Activated naive CD4-positive, alpha-beta T cell treated with anti-CD3 and anti-CD28 coated beads, Interleukin-2, amount 50 U/mL, for 24 hours (primary cell): Measurements from ENCODE around the gene AMOTL2.

ENCODE experiments used
- H3K27ac Mint-ChIP-seq: one replicate; pipeline ENCODE4 v1.8.0; 2021; ENCODE audit warnings: mild to moderate bottlenecking, mixed read lengths
- H3K27me3 Mint-ChIP-seq: one replicate; pipeline ENCODE4 v1.8.0; 2021; ENCODE audit warnings: mixed read lengths
- H3K36me3 Mint-ChIP-seq: one replicate; pipeline ENCODE4 v1.8.0; 2021; ENCODE audit warnings: mixed read lengths
- H3K4me1 Mint-ChIP-seq: one replicate; pipeline ENCODE4 v1.8.0; 2021; ENCODE audit warnings: mixed read lengths
- H3K4me3 Mint-ChIP-seq: one replicate; pipeline ENCODE4 v1.8.0; 2021; ENCODE audit warnings: mild to moderate bottlenecking, mixed read lengths
- H3K9me3 Mint-ChIP-seq: one replicate; pipeline ENCODE4 v1.8.0; 2021; ENCODE audit warnings: mixed read lengths

The AMOTL2 gene

GRCh38 chr3:134354612-134355251 is 19.5 kb downstream of the AMOTL2 start:
- no peak overlapping the region for H3K27ac Mint-ChIP-seq
- no peaks in the 10 kb centered on the region for H3K9me3 Mint-ChIP-seq
- no peaks in the 10 kb centered on the region for H3K4me1 Mint-ChIP-seq
- H3K27me3 Mint-ChIP-seq, result no peaks in the 10 kb centered on the region
- no peaks in the 10 kb centered on the region for H3K36me3 Mint-ChIP-seq
- H3K4me3 Mint-ChIP-seq, result no peak overlapping the region

- Mint-ChIP-seq H3K27ac (no peak overlapping the region), H3K9me3 (no peaks in the 10 kb centered on the region), H3K4me1 (no peaks in the 10 kb centered on the region), H3K36me3 (no peaks in the 10 kb centered on the region), H3K27me3 (no peaks in the 10 kb centered on the region), H3K4me3 (no peak overlapping the region)
Measured at GRCh38 chr3:134353831-134354611, 20.2 kb downstream of the AMOTL2 start.

GRCh38 chr3:134353171-134353825 is 20.9 kb downstream of the AMOTL2 start:
- no peak overlapping the region for H3K27ac Mint-ChIP-seq
- H3K36me3 Mint-ChIP-seq, result no peaks in the 10 kb centered on the region
- H3K9me3 Mint-ChIP-seq, result no peaks in the 10 kb centered on the region
- H3K4me3 Mint-ChIP-seq, result no peak overlapping the region
- H3K4me1 Mint-ChIP-seq, result no peaks in the 10 kb centered on the region
- H3K27me3 Mint-ChIP-seq, result no peaks in the 10 kb centered on the region

GRCh38 chr3:134352031-134352671 is 22.1 kb downstream of the AMOTL2 start:
- Mint-ChIP-seq H3K27me3 (no peaks in the 10 kb centered on the region), H3K4me3 (no peak overlapping the region), H3K9me3 (no peaks in the 10 kb centered on the region), H3K4me1 (no peaks in the 10 kb centered on the region), H3K36me3 (no peaks in the 10 kb centered on the region), H3K27ac (no peak overlapping the region)

- Mint-ChIP-seq H3K27ac (no peak overlapping the region), H3K27me3 (no peaks in the 10 kb centered on the region), H3K4me3 (no peak overlapping the region), H3K9me3 (no peaks in the 10 kb centered on the region), H3K36me3 (no peaks in the 10 kb centered on the region), H3K4me1 (no peaks in the 10 kb centered on the region)
Measured at GRCh38 chr3:134351427-134351826, 22.8 kb downstream of the AMOTL2 start.

- H3K36me3 Mint-ChIP-seq, result no peaks in the 10 kb centered on the region
- no peak overlapping the region for H3K4me3 Mint-ChIP-seq
- no peaks in the 10 kb centered on the region for H3K27me3 Mint-ChIP-seq
- H3K27ac Mint-ChIP-seq, result no peak overlapping the region
- H3K9me3 Mint-ChIP-seq, result no peaks in the 10 kb centered on the region
- no peaks in the 10 kb centered on the region for H3K4me1 Mint-ChIP-seq
Measured at GRCh38 chr3:134350861-134351311, 23.4 kb downstream of the AMOTL2 start.

GRCh38 chr3:134350266-134350665 is 24.0 kb downstream of the AMOTL2 start:
- Mint-ChIP-seq H3K4me3 (no peak overlapping the region), H3K9me3 (no peaks in the 10 kb centered on the region), H3K36me3 (no peaks in the 10 kb centered on the region), H3K27me3 (no peaks in the 10 kb centered on the region), H3K27ac (no peak overlapping the region), H3K4me1 (no peaks in the 10 kb centered on the region)

GRCh38 chr3:134348524-134348923 is 25.7 kb downstream of the AMOTL2 start:
- Mint-ChIP-seq H3K4me1 (no peaks in the 10 kb centered on the region), H3K27me3 (no peaks in the 10 kb centered on the region), H3K36me3 (no peaks in the 10 kb centered on the region), H3K27ac (no peak overlapping the region), H3K9me3 (no peaks in the 10 kb centered on the region), H3K4me3 (no peak overlapping the region)

- Mint-ChIP-seq H3K27me3 (no peaks in the 10 kb centered on the region), H3K27ac (no peak overlapping the region), H3K4me3 (no peak overlapping the region), H3K9me3 (no peaks in the 10 kb centered on the region), H3K36me3 (no peaks in the 10 kb centered on the region), H3K4me1 (no peaks in the 10 kb centered on the region)
Measured at GRCh38 chr3:134347551-134347950, 26.7 kb downstream of the AMOTL2 start.

GRCh38 chr3:134346744-134347143 is 27.5 kb downstream of the AMOTL2 start:
- no peaks in the 10 kb centered on the region for H3K27me3 Mint-ChIP-seq
- H3K4me1 Mint-ChIP-seq, result no peaks in the 10 kb centered on the region
- H3K4me3 Mint-ChIP-seq, result no peak overlapping the region
- no peaks in the 10 kb centered on the region for H3K9me3 Mint-ChIP-seq
- H3K27ac Mint-ChIP-seq, result no peak overlapping the region
- H3K36me3 Mint-ChIP-seq, result no peaks in the 10 kb centered on the region

- Mint-ChIP-seq H3K36me3 (no peaks in the 10 kb centered on the region), H3K9me3 (no peaks in the 10 kb centered on the region), H3K4me3 (no peak overlapping the region), H3K27ac (no peak overlapping the region), H3K27me3 (no peaks in the 10 kb centered on the region), H3K4me1 (no peaks in the 10 kb centered on the region)
Measured at GRCh38 chr3:134345202-134345601, 29.0 kb downstream of the AMOTL2 start.

- no peaks in the 10 kb centered on the region for H3K27me3 Mint-ChIP-seq
- H3K9me3 Mint-ChIP-seq, result no peaks in the 10 kb centered on the region
- H3K4me3 Mint-ChIP-seq, result no peak overlapping the region
- no peak overlapping the region for H3K27ac Mint-ChIP-seq
- H3K36me3 Mint-ChIP-seq, result no peaks in the 10 kb centered on the region
- H3K4me1 Mint-ChIP-seq, result no peaks in the 10 kb centered on the region
Measured at GRCh38 chr3:134344560-134344959, 29.7 kb downstream of the AMOTL2 start.

- H3K9me3 Mint-ChIP-seq, result no peaks in the 10 kb centered on the region
- no peaks in the 10 kb centered on the region for H3K27me3 Mint-ChIP-seq
- no peak overlapping the region for H3K27ac Mint-ChIP-seq
- H3K36me3 Mint-ChIP-seq, result no peaks in the 10 kb centered on the region
- no peak overlapping the region for H3K4me3 Mint-ChIP-seq
- no peaks in the 10 kb centered on the region for H3K4me1 Mint-ChIP-seq
Measured at GRCh38 chr3:134342259-134342658, 32.0 kb downstream of the AMOTL2 start.

- no peaks in the 10 kb centered on the region for H3K27me3 Mint-ChIP-seq
- no peaks in the 10 kb centered on the region for H3K36me3 Mint-ChIP-seq
- H3K4me3 Mint-ChIP-seq, result no peak overlapping the region
- H3K27ac Mint-ChIP-seq, result no peak overlapping the region
- H3K9me3 Mint-ChIP-seq, result no peaks in the 10 kb centered on the region
- no peaks in the 10 kb centered on the region for H3K4me1 Mint-ChIP-seq
Measured at GRCh38 chr3:134341389-134341788, 32.9 kb downstream of the AMOTL2 start.

- Mint-ChIP-seq H3K36me3 (no peaks in the 10 kb centered on the region), H3K9me3 (no peaks in the 10 kb centered on the region), H3K27me3 (no peaks in the 10 kb centered on the region), H3K27ac (no peak overlapping the region), H3K4me3 (no peak overlapping the region), H3K4me1 (no peaks in the 10 kb centered on the region)
Measured at GRCh38 chr3:134340982-134341365, 33.3 kb downstream of the AMOTL2 start.
